UCSD-AML1 (cell line): Measurements from ENCODE around the gene WBP2.
A peak's percentile ranks its signal among the peaks of the same experiment; 100 is the strongest.
"Not testable (repeated sequence)": the region's sequence is repeated elsewhere in the genome, so short reads cannot be mapped to it uniquely, and the experiment has no call there.

Source experiments
- DNase-seq: peaks from one replicate; lab custom pipeline; 2025; ENCODE audit not compliant: unreplicated experiment; lab: John Stamatoyannopoulos, UW

WBP2 gene

DNA sequence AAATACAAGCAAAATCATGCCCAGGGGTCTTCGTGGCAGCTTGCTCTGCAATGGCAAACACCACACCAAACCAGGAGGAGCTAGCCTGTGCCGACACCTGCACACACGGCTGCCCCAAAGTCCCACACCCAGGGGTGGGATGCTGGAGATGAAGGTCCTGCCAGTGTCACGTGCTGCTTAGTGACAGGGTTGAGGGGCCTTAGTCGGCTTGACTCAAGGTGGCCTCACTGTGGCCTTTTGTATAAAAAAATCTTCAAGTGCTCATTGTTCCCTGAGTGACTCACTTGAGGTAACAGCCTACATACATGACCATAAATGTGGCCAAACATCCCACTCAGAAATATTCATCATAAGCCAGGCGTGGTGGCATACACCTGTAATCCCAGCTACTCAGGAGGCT, 34.3 kb upstream of the WBP2 start:
- no peak for DNase-seq

- no peak for DNase-seq
Observed at GRCh38 chr17:75888484-75888883, 33.3 kb upstream of the WBP2 start.

- not testable (repeated sequence) for DNase-seq
Observed at GRCh38 chr17:75885860-75886259, 30.7 kb upstream of the WBP2 start.

DNA sequence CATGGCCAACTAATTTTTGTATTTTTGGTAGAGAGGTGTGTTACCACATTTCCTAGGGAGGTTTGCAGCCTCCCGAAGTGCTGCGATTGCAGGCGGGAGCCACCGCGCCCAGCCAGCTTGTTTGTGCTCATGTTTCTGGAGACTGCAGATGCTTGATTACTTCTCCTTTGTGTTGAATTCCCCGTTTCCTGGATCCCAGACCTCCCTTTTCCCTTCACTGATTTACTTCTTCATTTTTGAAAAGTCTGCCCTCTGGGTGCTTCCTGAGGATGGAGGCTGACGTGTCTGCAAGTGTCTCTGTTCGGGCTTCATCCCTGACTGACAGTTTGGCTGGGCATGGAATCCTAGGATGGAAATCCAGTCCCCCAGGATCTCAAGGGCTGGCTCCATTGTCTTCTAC, 30.3 kb upstream of the WBP2 start:
- peak; percentile 42 for DNase-seq

DNA sequence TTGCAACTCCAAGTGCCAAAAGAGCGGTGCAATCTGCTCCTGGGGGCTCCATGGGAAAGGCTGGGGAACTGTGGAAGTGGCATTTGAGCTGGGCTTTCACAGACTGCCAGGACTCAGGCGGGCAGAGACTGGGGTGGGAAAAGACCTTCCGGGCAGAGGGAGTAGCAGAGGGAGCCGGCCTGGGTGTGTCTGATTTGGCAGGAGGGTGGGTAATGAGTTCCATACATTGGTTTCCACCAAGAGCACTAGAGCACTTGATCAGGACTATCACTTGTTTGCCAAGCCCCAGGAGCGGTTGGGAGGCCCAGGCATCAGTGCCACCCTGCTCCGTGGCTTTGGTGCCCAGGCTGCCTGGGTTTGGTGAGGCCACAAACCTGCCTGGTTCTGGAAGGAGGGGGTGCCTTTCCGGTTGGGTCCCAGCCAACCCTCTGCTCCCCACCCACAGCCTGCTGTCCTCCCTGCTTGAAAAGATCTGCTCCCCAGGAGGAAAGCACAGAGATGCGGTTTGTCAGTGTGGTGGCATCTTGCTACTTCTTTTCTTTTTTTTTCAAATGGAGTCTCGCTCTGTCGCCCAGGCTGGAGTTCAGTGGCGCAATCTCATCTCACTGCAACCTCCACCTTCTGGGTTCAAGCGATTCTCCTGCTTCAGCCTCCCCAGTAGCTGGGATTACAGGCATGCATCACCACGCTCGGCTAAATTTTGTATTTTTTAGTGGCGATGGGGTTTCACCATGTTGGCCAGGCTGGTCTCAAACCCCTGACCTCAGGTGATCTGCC, 26.7 kb upstream of the WBP2 start:
- no peak for DNase-seq

DNA sequence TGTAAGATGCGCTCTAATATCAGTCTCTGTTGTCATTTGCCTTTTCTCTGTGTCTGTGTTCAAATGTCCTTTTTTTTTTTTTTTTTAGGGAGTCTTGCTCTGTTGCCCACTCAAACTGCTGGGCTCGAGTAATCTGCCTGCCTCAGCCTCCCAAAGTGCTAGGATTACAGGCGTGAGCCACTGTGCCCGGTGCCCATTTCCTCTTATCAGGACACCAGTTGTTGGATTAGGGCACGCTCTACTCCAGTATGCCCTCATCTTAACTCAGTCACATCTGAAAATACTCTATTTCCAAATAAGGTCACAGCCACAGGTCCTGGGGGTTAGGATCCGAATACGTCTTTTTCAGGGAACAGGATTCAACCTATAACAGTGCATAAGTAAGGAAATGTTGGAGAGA, 25.1 kb upstream of the WBP2 start:
- DNase-seq = no peak

DNA sequence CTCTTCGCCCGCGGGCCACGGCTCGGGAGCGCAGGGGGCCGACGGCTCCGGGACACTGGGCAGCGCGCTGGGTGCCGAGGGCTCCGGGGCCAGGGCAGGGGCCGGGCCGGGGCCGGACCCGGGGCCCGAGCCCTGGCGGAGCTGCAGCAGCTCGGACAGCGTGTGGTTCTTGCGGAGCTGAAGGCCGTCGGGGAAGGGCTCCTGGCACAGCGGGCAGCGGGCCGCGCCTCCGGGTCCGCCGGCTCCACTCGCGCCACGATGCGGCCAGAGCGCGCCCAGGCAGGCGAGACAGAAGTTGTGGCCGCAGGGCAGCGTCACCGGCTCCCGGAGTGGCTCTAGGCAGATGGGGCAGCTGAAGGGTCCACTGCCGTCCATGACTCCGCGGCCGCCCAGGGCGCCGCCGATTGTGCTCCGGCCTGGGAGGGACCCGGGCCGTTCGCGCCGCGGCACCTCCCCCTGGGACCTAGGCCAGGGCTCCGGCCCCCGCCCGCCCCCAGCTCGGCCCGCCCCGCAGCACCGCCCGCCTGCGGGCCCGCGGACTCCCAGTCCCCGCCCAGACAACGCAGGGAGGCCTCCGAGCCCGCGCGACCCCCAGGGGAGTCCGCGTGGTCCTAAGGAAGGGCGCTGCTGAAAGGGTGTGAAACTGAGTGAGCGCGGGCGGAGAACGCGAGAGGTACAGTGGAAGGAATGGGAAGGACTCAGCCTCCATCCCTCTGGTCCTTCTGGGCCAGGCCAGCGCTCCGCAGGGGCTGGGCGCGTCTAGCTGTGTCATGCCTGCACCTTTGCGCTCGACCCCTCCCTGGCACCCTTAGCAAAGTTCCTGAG, 23.3 kb upstream of the WBP2 start, which contains the start of gene TRIM47:
Gene TRIM47 (minus strand): TSS at position 408 of the 825 bp plus-strand sequence. CDS start 33 bp downstream, at position 375.
- DNase-seq = no peak

GRCh38 chr17:75877752-75878173, 22.6 kb upstream of the WBP2 start:
- no peak for DNase-seq

GRCh38 chr17:75876938-75877751, 22.0 kb upstream of the WBP2 start:
- DNase-seq = no peak

DNA sequence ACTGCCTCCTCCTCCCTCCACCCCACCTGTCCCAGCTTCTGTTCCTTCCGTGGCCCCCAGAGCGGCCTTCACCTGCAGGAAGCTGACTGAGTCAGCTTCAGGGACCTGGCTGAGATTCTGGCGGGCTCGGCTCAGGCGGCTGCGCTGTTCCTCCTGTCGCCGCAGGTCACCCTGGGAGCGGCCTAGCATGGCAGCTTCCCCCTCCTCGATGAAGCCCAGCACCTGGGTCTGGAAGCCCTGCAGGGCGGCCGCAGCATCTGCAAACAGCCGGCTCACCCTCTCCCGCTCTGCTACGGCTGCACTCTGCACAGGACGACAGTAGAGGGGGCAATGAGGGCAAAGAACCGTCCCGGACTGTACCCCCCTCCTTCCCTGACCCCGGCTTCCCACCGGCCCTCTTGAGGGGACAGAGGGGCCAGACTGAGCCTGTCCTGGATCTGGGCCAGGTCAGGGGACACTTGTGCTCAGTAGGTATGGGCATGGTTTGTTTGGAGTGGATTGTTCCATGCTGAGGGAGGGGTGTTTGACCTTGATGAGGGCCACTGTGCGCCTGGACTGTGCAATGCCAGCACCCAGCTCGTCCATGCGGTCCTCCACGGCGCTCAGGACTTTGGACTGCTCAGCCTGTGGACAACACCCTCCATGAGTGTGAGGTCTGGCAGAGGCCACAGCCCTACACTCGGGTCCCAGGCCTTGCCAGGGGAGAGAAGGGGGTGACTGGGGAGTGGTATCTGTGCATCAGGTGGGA, 21.2 kb upstream of the WBP2 start:
- peak; percentile 40 for DNase-seq

GRCh38 chr17:75875940-75876189, 20.7 kb upstream of the WBP2 start:
- DNase-seq = no peak

DNA sequence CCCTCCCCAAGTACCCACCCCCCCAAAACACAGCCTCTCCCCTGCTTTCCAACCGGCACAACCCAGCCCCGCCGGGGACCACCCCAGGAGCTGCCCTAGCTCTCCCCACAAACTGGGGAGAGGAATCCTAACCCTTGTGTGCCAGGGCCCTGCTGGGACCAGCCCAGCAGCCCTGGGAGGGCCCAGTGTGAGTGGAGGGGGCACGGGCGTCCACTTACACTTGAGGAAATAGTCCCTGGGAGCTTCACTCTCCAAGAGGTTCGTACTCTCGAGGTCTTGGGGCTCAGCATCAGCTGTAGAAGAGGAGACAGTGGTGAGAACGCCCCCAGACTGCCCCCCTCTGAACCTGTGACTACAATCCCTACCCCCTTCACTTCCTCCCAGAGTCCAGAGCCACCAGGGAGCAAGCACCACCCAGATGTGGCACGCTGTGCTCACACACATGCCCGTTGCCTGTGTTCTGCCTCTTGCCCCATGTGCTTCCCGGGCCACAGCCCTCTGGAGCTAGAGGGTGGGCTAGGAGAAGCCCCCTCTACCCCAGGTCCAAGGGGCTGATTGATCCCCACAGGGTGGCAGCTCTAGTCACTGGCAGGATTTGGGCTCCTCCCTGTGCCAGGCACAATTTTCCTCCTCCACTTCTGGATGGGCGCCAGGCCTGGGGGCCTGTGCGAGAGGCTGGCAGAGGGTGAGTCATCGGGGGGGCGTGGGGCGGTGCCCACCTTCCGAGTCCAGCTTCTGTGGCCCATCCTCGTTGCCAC, 20.2 kb upstream of the WBP2 start:
- no peak for DNase-seq

DNA sequence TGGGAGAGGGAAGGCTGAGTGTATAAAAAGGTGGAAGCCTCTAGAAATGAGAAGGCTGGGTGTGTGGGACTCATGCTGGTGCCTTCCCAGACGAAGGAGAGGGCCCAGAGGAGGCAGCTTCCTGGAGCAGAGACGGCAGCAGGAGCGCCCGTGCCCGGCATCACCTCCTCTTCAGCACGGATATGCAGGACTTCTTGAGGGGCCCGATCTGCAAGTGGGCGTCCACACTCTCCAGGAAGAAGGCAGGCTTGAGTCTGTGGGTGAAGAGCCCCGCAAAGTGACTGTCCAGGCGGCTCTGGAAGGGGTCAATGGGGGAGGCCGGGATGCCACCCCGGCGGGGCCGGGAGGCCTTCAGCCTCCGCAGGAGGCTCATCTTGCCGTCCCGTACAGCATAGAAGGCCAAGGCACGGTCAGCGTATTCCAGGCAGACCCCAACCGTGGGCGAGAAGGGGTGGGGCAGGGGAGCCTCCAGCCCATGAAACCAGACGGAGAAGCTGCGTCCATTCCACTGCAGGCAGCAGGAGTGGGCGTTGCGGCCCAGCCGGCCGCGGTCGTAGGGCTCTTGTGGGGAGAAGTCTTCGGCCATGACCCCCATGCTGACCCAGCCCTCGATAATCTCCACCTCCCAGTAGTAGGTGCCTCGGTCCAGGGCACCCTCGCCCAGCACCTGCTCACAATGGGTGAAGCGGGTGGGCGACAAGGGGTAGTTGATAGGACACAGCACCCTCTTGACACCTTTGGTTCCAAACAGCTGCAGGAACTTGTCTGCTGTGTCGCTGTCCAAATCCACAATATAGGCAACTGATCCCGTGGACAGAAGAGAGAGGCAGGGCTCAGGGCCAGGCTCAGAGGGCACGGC, 19.4 kb upstream of the WBP2 start:
- DNase-seq = no peak

DNA sequence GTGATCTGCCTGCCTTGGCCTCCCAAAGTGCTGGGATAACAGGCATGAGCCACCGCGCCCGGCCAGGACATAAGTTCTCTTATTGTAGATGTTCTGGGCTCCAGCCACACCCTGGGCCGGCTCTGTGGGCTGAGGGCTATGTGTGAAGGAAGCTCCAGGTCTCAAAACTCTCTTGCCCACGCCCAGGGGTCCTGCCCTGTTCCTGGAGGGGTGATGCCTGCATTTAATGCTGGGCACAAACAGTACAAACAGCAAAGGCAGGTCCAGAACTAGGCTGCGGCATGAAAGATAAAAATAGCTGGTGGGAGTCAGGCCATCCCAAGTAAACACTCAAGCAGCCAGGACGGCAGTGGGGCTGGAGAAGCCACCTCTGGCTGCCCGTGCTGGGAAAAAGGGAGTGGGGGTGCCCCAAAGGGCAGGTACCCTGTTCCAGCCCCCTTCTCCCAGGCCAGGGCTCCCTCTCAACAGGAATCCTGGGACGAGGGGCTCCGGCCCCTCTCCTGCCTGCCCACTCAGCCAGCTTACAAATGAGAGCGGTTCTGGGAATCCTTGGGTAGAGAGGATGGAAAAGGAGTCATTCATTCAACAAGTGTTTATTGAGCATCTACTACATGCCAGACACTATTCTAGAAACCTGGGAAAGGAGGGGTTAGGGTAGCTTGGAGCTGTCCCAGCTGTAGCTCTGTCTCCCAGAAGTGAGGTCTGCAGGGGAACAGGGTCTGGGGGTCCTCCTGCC, 18.6 kb upstream of the WBP2 start:
- DNase-seq = no peak

GRCh38 chr17:75872434-75873351, 17.6 kb upstream of the WBP2 start:
- DNase-seq = peak; percentile 77

- not testable (repeated sequence) for DNase-seq
Observed at GRCh38 chr17:75870228-75870627, 15.1 kb upstream of the WBP2 start.

- no peak for DNase-seq
Observed at GRCh38 chr17:75869282-75870141, 14.4 kb upstream of the WBP2 start.
